HG02884 (cell line): ENCODE results near the gene MINDY3.
"Not testable (repeated sequence)": the region's sequence is repeated elsewhere in the genome, so short reads cannot be mapped to it uniquely, and the experiment has no call there.

Source experiments
- ATAC-seq: cut with Tn5 transposase; IDR thresholded peaks from one replicate; pipeline ENCODE4 v1.9.1; 2021; ENCODE audit warnings: mild to moderate bottlenecking, moderate library complexity; ENCODE audit not compliant: unreplicated experiment

MINDY3 gene

GRCh38 chr10:15859906-15860691, at the start of gene MINDY3:
TSS of gene MINDY3 (minus strand) at chr10:15860507. CDS start at chr10:15860299, 208 bp downstream.
- ATAC-seq, result peak; percentile 86

- no peak for ATAC-seq
Measured at GRCh38 chr10:15901889-15902288, 41.6 kb upstream of the MINDY3 start.

GRCh38 chr10:15898046-15898445, 37.7 kb upstream of the MINDY3 start:
- ATAC-seq, result peak; percentile 66

GRCh38 chr10:15897287-15897686, 37.0 kb upstream of the MINDY3 start:
- ATAC-seq, result no peak

- no peak for ATAC-seq
Measured at GRCh38 chr10:15896654-15897053, 36.3 kb upstream of the MINDY3 start.

GRCh38 chr10:15884447-15884846, 24.1 kb upstream of the MINDY3 start:
- no peak for ATAC-seq

GRCh38 chr10:15881542-15881941, 21.2 kb upstream of the MINDY3 start:
- no peak for ATAC-seq

GRCh38 chr10:15879663-15880062, 19.4 kb upstream of the MINDY3 start:
- no peak for ATAC-seq

- ATAC-seq, result no peak
Measured at GRCh38 chr10:15879058-15879457, 18.8 kb upstream of the MINDY3 start.

- no peak for ATAC-seq
Measured at GRCh38 chr10:15877836-15878576, 17.7 kb upstream of the MINDY3 start.

- not testable (repeated sequence) for ATAC-seq
Measured at GRCh38 chr10:15876274-15876673, 16.0 kb upstream of the MINDY3 start.

GRCh38 chr10:15872645-15873044, 12.3 kb upstream of the MINDY3 start:
- not testable (repeated sequence) for ATAC-seq

- ATAC-seq, result no peak
Measured at GRCh38 chr10:15871823-15872222, 11.5 kb upstream of the MINDY3 start.

- ATAC-seq, result no peak
Measured at GRCh38 chr10:15869935-15870334, 9.6 kb upstream of the MINDY3 start.

- ATAC-seq, result no peak
Measured at GRCh38 chr10:15868006-15868405, 7.7 kb upstream of the MINDY3 start.

- no peak for ATAC-seq
Measured at GRCh38 chr10:15865304-15865703, 5.0 kb upstream of the MINDY3 start.

- no peak for ATAC-seq
Measured at GRCh38 chr10:15864419-15864818, 4.1 kb upstream of the MINDY3 start.

- no peak for ATAC-seq
Measured at GRCh38 chr10:15863733-15864132, 3.4 kb upstream of the MINDY3 start.

GRCh38 chr10:15863323-15863722, 3.0 kb upstream of the MINDY3 start:
- ATAC-seq, result no peak

- ATAC-seq, result no peak
Measured at GRCh38 chr10:15860692-15861201, 440 bp upstream of the MINDY3 start.

- ATAC-seq, result peak; percentile 53
Measured at GRCh38 chr10:15859509-15859905, 800 bp downstream of the MINDY3 start.

GRCh38 chr10:15858861-15859281, 1.4 kb downstream of the MINDY3 start:
- ATAC-seq, result no peak
